ENCODE results near the gene SCAI.
"Not testable (repeated sequence)": the region's sequence is repeated elsewhere in the genome, so short reads cannot be mapped to it uniquely, and the experiment has no call there.

Gene SCAI

GRCh38 chr9:125100822-125101221 is 42.5 kb downstream of the SCAI start:
- no peak for DNase-seq

DNA sequence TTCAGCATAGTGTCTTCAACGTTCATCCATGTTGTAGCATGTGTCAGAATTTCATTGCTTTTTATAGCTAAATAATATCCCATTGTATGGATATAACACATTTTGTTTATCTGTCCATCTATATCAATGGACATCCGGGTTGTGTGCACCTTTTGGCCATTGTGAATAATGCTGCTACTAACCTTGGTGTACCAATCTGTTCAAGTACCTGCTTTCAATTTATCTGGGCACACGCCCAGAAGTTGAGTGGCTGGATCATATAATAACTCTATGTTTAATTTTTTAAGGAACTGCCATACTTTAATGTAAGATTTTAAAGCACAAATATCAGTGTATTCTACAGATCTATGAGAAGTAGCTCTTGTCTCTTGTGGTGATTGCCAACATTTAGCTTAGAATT is 43.5 kb downstream of the SCAI start:
- no peak for DNase-seq

DNA sequence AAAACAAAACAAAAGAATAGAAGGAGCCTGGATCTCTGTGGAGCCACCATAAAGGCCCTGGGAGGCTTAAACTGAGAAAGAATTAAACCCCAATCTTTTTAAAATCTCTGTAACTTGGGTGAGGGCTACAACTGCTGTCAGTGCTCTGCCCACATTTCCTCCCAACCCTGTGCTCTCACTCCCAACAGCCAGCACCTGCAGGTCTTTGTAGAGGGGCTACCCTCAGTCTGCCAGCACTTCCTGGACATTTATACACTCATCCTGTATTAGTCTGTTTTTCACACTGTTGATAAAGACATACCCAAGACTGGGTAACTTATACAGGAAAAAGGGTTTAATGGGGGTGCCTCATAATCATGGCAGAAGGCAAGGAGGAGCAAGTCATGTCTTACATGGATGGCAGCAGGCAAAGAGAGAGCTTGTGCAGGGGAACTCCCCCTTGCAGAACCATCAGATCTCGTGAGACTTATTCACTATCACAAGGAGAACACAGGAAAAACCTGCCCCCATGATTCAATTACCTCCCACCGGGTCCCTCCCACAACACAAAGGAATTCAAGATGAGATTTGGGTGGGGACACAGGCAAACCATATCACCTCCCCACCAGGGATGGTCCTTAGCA is 47.4 kb downstream of the SCAI start:
- DNase-seq: no peak

DNA sequence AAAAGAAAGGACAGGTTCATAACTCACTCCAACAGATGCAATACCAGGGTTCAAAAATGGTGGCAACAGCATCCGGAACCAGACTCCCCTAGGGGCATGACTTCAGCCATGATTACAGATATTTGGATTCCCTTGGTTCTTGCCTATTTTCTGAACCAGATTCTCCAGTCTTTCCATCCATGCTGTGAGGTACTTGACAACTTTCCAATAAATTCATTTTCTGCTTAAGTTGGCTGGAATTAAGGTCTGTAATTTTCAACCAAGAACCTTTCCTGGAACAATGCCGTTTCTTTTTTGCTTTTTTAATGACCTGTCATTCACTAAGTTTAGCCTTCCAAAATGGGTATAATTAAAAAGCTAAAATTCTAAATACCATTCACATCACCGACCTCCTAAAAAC is 52.2 kb downstream of the SCAI start:
- DNase-seq: no peak

DNA sequence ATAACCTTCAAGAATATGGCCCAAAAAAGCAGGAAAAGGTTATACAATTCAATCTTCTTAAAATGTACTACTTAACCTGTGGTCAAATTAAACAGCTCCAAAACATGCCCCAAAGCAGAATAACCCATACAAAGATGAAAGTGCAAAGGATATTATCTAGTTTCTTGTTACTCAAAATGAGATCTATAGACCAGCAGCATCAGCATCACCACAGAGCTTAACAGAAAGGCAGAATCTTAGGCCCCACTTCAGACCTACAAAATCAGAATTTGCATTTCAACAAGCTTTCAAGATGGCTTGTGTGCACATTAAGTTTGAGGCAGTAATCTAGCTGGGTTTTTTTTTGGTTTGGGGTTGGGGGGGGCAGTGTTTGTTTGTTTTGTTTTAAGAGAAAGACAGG is 54.0 kb downstream of the SCAI start:
- DNase-seq: no peak

DNA sequence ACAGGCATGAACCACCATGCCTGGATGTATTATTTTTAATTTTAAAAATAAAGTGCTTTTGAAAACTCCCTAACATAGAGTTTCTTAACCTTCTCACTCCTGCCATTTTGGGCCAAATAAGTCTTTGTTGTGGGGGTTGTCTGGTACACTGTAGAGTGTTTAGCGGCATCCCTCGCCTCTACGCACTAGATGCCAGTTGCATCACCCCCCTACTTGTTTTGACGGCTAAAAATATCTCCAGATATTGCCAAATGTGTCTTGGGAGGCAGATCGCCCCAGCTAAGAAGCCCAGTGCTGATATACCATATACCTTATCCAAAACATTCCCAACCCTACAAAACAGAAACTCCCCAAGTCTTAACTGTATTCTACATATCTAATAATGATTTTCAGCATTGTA is 54.6 kb downstream of the SCAI start:
- no peak for DNase-seq

GRCh38 chr9:125085703-125086477 is 57.4 kb downstream of the SCAI start:
- DNase-seq: no peak

- DNase-seq: not testable (repeated sequence)
Observed at GRCh38 chr9:125082197-125082596, 61.1 kb downstream of the SCAI start.

- DNase-seq: not testable (repeated sequence)
Observed at GRCh38 chr9:125080797-125081196, 62.5 kb downstream of the SCAI start.

GRCh38 chr9:125079931-125080330 is 63.4 kb downstream of the SCAI start:
- DNase-seq: no peak

GRCh38 chr9:125075997-125076396 is 67.3 kb downstream of the SCAI start:
- DNase-seq: no peak

- DNase-seq: no peak
Observed at GRCh38 chr9:125074976-125075375, 68.4 kb downstream of the SCAI start.

DNA sequence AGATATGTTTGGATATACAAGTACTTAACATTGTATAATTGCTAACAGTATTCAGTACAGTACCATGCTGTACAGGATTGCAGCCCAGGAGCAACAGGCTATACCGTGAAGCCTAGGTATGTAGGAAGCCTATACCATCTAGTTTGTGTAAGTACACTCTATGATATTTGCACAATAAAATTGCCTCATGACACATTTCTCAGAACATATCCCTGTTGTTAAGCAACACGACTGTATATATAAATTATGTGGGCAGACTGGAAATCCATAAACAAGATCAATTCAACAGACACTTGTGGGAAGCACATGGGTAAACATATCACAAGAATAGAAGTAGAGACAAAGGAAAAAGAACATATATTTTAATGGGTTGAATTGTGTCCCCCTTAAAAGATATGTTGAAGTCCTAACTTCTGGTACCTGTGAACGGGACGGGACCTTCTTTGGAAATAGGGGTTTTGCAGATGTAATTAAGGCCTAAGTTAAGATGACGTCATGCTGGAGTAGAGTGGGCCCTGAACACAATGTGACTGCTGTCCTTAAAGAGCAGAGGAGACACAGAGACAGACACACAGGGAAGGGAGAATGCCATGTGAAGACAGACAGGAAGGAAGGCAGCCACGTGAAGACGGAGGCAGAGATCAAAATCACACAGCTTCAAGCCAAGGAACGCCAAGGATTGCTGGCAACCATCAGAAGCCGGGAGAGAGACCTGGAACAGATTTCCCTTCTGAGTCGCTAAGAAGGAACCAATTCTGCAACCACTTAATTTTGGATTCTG is 76.3 kb downstream of the SCAI start:
- peak; percentile 15 for DNase-seq

DNA sequence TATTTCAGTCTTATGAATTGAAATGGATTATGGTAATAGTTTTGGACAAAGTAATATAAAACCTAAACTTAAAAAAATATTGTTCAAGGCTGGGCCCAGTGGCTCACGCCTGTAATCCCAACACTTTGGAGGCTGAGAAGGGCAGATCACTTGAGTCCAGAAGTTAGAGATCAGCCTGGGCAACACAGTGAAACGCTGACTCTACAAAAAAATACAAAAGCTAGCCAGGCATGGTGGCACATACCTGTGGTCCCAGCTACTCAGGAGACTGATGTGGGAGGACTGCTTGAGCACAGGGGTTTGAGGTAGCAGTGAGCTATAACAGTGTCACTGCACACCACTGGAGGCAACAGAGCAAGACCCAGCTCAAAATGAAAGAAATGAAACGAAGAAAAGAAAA is 81.9 kb downstream of the SCAI start:
- DNase-seq: no peak

DNA sequence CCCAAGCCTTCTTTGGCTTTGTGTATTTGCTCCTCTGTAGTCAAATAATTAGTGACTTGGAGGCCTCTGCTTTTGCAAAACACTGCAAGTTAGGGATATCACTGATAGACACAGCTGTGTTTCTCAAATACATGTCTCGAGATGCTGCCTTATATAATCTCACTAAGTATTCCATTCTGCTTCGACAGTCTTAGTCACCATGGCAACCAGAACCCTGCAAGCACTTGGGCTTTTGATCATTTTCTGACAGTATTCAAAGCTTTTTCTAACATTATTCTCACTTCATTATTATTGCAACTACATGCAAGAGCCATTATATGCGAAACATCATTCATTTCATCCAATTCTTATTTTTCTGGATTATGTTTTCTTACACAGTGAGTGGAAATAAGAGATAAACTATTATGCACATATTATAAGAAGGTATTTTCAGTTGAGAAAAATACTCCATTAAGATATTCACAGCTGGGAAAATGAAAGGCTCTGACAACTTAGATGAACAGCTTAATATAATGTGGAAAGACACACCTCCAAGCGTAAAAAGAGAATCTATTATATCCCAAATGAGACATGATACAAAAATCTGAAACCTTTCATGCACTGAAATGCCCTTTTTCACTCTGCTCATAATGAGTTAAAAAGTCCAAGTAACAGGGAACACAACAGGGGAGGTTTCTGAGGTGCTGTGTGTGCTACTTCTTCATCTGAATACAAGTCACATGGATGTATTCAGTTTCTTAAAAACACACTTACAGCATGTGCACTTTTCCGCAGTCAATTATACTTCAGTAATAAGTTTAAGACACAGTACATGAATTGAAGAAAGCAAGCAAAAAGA is 93.9 kb downstream of the SCAI start:
- DNase-seq: peak; percentile 78

DNA sequence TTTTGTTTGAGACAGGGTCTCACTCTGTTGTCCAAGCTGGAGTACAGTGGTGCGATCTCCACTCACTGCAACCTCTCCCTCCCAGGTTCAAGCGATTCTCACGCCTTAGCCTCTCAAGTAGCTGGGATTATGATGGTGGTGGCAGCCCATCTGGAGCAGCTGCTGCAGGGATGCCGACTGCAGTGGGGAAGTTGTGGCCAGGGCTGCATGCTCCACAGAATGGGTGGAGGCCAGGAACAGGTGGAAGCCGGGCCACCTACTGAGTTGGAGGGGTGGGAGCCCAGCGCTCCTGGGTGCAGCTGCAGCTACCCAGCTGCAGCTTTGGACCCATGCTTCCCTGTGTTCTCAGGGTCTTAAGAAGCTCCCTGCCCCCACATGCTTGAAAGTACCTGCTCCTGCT is 99.7 kb downstream of the SCAI start:
- DNase-seq: no peak

DNA sequence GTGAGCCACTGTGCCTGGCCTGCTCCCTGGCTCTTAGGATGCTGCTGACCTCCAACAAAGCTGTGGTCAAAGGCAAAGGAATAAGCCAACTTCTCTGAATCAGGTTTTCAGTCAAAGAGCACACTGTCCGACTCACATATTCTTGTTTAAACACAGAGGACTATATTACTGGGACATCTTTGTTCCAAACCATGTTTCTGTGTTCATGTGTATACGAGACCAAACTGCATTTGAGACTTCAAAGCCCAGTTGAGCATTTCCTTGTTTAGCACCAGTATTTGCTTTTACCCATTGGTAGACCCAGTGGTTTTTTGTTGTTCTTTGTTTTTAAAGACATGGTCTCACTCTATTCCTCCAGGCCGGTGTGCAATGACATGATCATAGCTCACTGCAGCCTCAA is 100.2 kb downstream of the SCAI start:
- DNase-seq: no peak

DNA sequence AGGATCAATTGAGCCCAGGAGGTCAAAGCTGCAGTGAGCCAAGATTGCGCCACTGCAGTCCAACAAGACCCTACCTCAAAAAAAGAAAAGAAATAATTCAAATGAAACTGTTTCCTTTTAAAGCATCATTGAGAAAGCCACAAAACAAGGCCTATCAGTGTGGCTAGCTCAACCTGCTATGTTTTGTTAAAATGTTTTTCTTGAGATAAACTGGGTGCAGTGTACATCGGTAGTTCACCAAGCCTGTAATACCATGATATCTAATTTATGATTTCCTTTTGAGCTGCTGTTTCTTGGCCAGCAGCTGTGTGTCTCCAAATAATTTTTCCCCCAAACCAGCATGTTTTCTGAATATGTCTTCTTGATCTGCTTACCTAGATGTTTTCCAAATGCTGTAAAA is 105.2 kb downstream of the SCAI start:
- no peak for DNase-seq

DNA sequence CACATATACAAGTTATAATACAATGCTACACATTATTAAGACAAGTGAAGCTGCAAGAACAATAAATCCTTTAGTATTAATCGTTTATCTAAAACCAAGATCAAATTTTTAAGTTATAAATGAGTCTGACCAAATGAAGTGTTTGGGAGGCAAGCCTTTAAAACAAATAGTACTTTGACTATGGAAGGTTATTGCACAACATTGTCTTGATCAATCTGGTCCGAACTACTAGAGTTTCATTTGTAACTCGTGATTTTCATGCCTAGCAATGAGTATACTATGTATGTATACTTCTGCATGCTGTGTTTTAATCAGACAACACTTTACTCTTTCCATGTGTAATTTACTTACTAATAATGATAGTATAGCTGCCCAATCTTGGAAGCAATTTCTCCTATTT is 115.3 kb downstream of the SCAI start:
- no peak for DNase-seq

DNA sequence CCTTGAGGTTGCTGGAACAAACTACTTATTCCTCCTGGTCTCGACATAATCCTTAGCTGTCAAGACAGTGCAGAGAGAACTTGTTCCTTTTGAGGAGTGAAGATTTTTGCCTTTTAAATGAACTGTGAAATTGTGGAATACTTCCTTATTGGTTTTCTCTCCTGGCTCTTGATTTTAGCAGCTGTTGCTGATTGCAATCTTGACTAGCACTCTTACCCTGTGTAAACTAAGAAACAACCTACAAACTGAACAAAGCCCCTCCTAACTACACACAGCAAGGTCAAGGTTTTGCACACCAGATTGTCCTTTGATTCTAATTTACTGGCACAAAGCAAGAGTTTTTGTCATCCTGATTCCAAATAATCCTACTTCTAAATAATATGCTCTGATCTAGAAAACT is 118.4 kb downstream of the SCAI start:
- DNase-seq: no peak

GRCh38 chr9:125021069-125021468 is 122.3 kb downstream of the SCAI start:
- no peak for DNase-seq

DNA sequence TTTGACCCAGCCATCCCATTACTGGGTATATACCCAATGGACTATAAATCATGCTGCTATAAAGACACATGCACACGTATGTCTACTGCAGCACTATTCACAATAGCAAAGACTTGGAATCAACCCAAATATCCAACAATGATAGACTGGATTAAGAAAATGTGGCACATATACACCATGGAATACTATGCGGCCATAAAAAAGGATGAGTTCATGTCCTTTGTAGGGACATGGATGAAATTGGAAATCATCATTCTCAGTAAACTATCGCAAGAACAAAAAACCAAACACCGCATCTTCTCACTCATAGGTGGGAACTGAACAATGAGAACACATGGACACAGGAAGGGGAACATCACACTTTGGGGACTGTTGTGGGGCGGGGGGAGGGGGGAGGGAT is 127.7 kb downstream of the SCAI start:
- not testable (repeated sequence) for DNase-seq

- DNase-seq: not testable (repeated sequence)
Observed at GRCh38 chr9:125012013-125012412, 131.3 kb downstream of the SCAI start.

Data from eye (tissue), 1 donor.